HepG2 (cell line): Measurements from ENCODE around the gene TBCD. TPM values are rescaled to one million over a fixed set of nuclear protein-coding genes. Genes with fewer than 3 reads are reported as not detected.

Experiments
- ATAC-seq: fragments of 200-7000 bp; cut with Tn5 transposase; 3 replicates; pipeline ENCODE4 v1.9.1; 2020; ENCODE audit warnings: mild to moderate bottlenecking, moderate library complexity
- BruUV-seq: library from RNA; stranded (reverse); fragments of 400-500 nt; replicated peaks from 2 replicates; lab custom pipeline; 2021; lab: Mats Ljungman, UMichigan
- CTCF ChIA-PET: fragments of 300-600 bp; formaldehyde crosslinking; extraction: SDS; loops from one replicate; lab custom pipeline; 2021; ENCODE audit warnings: low total read pairs, inconsistent platforms, low intra/inter-chr PET ratio; lab: Yijun Ruan, JAX
- POLR2A ChIA-PET: fragments of 350-600 bp; sonication (Branson Sonifier 250); formaldehyde crosslinking; loops from one replicate; lab custom pipeline; 2020; ENCODE audit warnings: antibody characterized with exemption, inconsistent platforms; lab: Yijun Ruan, JAX
- DNase-seq: peaks from one replicate; pipeline ENCODE4 v3.0.0-alpha.2; 2015; ENCODE audit warnings: low spot score
- FAIRE-seq: peaks from 3 replicates; lab custom pipeline; 2011; peaks lifted over from hg19 to GRCh38; lab: Jason Lieb, UNC
- H2AFZ ChIP-seq: one replicate; pipeline ENCODE4 v1.6.1; 2011; ENCODE audit warnings: low read length, inconsistent platforms
- H3K27ac ChIP-seq: fragments of 300-600 bp; 3 replicates; pipeline ENCODE4 v1.8.0; 2011; ENCODE audit warnings: mixed run types, mild to moderate bottlenecking, mixed read lengths, low read length, inconsistent platforms; ENCODE audit not compliant: insufficient read depth; ENCODE audit errors: extremely low read length
- H3K27me3 ChIP-seq, 2 experiments: fragments of 200-600 bp in 1 of 2; 2 replicates in 1 of 2; 3 replicates in 1 of 2; pipeline versions ENCODE4 v1.6.0 to v1.8.0; 2011; ENCODE audit warnings: low read length in 2 of 2, mild to moderate bottlenecking in 2 of 2, moderate library complexity in 2 of 2, inconsistent platforms in 1 of 2; ENCODE audit not compliant: insufficient read depth in 2 of 2, control insufficient read depth in 1 of 2
- H3K36me3 ChIP-seq, 2 experiments: fragments of 200-600 bp in 1 of 2; replicated peaks in 1 of 2; 2 replicates in 1 of 2; 3 replicates in 1 of 2; pipeline versions ENCODE4 v1.5.1 to v1.8.0; 2011; ENCODE audit warnings: low read length in 2 of 2, inconsistent platforms in 1 of 2; ENCODE audit not compliant: insufficient read depth in 2 of 2, control insufficient read depth in 1 of 2
- H3K4me1 ChIP-seq: 2 replicates; pipeline ENCODE4 v1.5.1; 2012; ENCODE audit warnings: low read length, inconsistent platforms; ENCODE audit not compliant: insufficient read depth
- H3K4me2 ChIP-seq: 2 replicates; pipeline ENCODE4 v1.6.0; 2011; ENCODE audit warnings: low read depth, low read length, inconsistent platforms
- H3K4me3 ChIP-seq, 3 experiments: fragments of 200-600 bp in 1 of 3; sonication (generic), shearing (Covaris generic) in 1 of 3; replicated peaks in 1 of 3; 2 replicates each; pipeline ENCODE4 v1.5.1; 2011 to 2016; ENCODE audit warnings: low read length in 3 of 3, inconsistent platforms in 2 of 3, low read depth in 2 of 3, mild to moderate bottlenecking in 2 of 3, control low read depth in 1 of 3, mixed read lengths in 1 of 3; ENCODE audit not compliant: insufficient read depth in 1 of 3
- H3K79me2 ChIP-seq: one replicate; pipeline ENCODE4 v1.6.1; 2011; ENCODE audit warnings: low read length, inconsistent platforms; ENCODE audit not compliant: insufficient read depth
- H3K9ac ChIP-seq: 2 replicates; pipeline ENCODE4 v1.6.0; 2011; ENCODE audit warnings: mild to moderate bottlenecking, low read depth, low read length, inconsistent platforms; ENCODE audit not compliant: insufficient read depth
- H3K9me3 ChIP-seq: 2 replicates; pipeline ENCODE4 v1.5.1; 2012; ENCODE audit warnings: mild to moderate bottlenecking, low read length
- H4K20me1 ChIP-seq: 2 replicates; pipeline ENCODE4 v1.6.0; 2011; ENCODE audit warnings: inconsistent platforms, mild to moderate bottlenecking, low read length, moderate library complexity; ENCODE audit not compliant: insufficient read depth
- AGO2 ChIP-seq: fragments of 200-400 bp; formaldehyde crosslinking; optimal IDR thresholded peaks from 2 replicates; pipeline ENCODE3; 2017; ENCODE audit warnings: mild to moderate bottlenecking, low read depth, low read length, moderate library complexity
- CENPBD1 ChIP-seq: sonication (generic); formaldehyde crosslinking; IDR thresholded peaks from 2 replicates; pipeline ENCODE4 v1.8.0; 2022; ENCODE audit warnings: missing genetic modification reagents, low read depth, mild to moderate bottlenecking, borderline replicate concordance
- CHD4 ChIP-seq: fragments of 200-600 bp; sonication (generic); IDR thresholded peaks from 2 replicates; pipeline ENCODE4 v1.7.0; 2017; ENCODE audit warnings: mild to moderate bottlenecking, low read length, borderline replicate concordance
- FOXA3 ChIP-seq: IDR thresholded peaks from 2 replicates; pipeline ENCODE4 v1.6.1; 2016; ENCODE audit warnings: missing genetic modification reagents, missing compliant biosample characterization
- MBD4 ChIP-seq: IDR thresholded peaks from 2 replicates; pipeline ENCODE4 v1.6.1; 2012; ENCODE audit warnings: low read length, inconsistent platforms, borderline replicate concordance
- MNT ChIP-seq: fragments of 450-650 bp; IDR thresholded peaks from 2 replicates; pipeline ENCODE4 v1.6.1; 2016
- MZF1 ChIP-seq: sonication (generic); formaldehyde crosslinking; IDR thresholded peaks from 2 replicates; pipeline ENCODE4 v1.8.1; 2023; ENCODE audit warnings: mild to moderate bottlenecking, missing genetic modification reagents, borderline replicate concordance
- NR1H2 ChIP-seq: sonication (generic); formaldehyde crosslinking; IDR thresholded peaks from 2 replicates; pipeline ENCODE4 v1.8.1; 2022; ENCODE audit warnings: low read depth, missing genetic modification reagents, borderline replicate concordance
- ZNF639 ChIP-seq: conservative IDR thresholded peaks from 2 replicates; pipeline ENCODE4 v1.6.1; 2018; ENCODE audit warnings: missing genetic modification reagents
- WGBS: methylation state at CpG from one replicate; pipeline ENCODE4 v1.1.6; 2017; ENCODE audit warnings: low lambda C conversion rate; 5-methylcytosine and 5-hydroxymethylcytosine counted together
- in situ Hi-C: cut with HindIII; loops from 2 replicates; pipeline ENCODE4 v1.10.0; 2017; ENCODE audit warnings: low pct_unique_long_range_greater_than_20kb; ENCODE audit not compliant: extremely low pct_ligation_motif_present
- intact Hi-C: fragments of 100-400 bp; cut with micrococcal nuclease; formaldehyde crosslinking; loops from one replicate; pipeline ENCODE4 v1.10.0; 2022; ENCODE audit not compliant: unreplicated experiment
- polyA plus RNA-seq, 8 experiments: library from polyadenylated mRNA; depleted of rRNA in 3 of 8; stranded (reverse) in 7 of 8; unstranded in 1 of 8; fragments of >200 nt; fragmentation: Illumina TruSeq in 4 of 8; extraction: Trizol in 4 of 8; gene quantifications; 2 replicates each; pipeline versions ENCODE4 v1.2.1 to v1.2.3, GENCODE V29; 2011 to 2016; ENCODE audit warnings: low read depth in 4 of 8, missing spikeins in 1 of 8, mixed read lengths in 1 of 8; ENCODE audit not compliant: insufficient read depth in 1 of 8
- total RNA-seq, 5 experiments: library from RNA; depleted of rRNA; stranded (reverse); fragments of >200 nt; fragmentation: Illumina TruSeq; extraction: Trizol; gene quantifications; 2 replicates each; pipeline ENCODE4 v1.2.3, GENCODE V29; 2016; ENCODE audit warnings: low read depth in 1 of 5
- TF ChIP-seq, protein P1 (sequence below): sonication (generic); formaldehyde crosslinking; conservative IDR thresholded peaks from 2 replicates; pipeline ENCODE4 v1.5.0; 2020; ENCODE audit warnings: missing genetic modification reagents
- TF ChIP-seq, protein P2 (sequence below): sonication (generic); formaldehyde crosslinking; IDR thresholded peaks from 2 replicates; pipeline ENCODE4 v1.4.0; 2020; ENCODE audit warnings: missing genetic modification reagents

TBCD gene
- total and polyA plus RNA-seq, 2 of the 13 experiments (the other 11 are each of a cell fraction or from before 2014, with no cell fraction given) = 33.9 to 54.8 TPM

- Histone ChIP-seq H3K9me3 (no peaks in the 10 kb centered on the region), H2AFZ (no peak overlapping the region), H3K9ac (no peak overlapping the region), H3K79me2 (no peaks in the 10 kb centered on the region), H3K36me3 (peaks cover 16 to 63% of the 10 kb centered on the region in 2 experiments), H3K4me2 (no peak overlapping the region), H3K27me3 (no peaks in the 10 kb centered on the region), H3K27ac (no peak overlapping the region), H3K4me1 (no peaks in the 10 kb centered on the region)
- intact Hi-C loops = no loop called here
- ChIA-PET CTCF (no interaction called here), POLR2A (no interaction called here)
- BruUV-seq = no TSS peak
- 97% methylated on average over 26 of the region's 27 CpGs for WGBS
- no peak for DNase-seq
- FAIRE-seq = no peak
- ATAC-seq = no peak
- in situ Hi-C loops = no loop called here
- TF ChIP-seq AGO2 = peak; percentile 14
- TF ChIP-seq MBD4 = no peak
- TF ChIP-seq, all 625 proteins: peak for 1
- H3K4me3 ChIP-seq = no peak overlapping the region
- no peaks in the 10 kb centered on the region for H4K20me1 ChIP-seq
These were observed 184.3 kb downstream of the TBCD start for GRCh38 chr17:82935966-82936767.

DNA sequence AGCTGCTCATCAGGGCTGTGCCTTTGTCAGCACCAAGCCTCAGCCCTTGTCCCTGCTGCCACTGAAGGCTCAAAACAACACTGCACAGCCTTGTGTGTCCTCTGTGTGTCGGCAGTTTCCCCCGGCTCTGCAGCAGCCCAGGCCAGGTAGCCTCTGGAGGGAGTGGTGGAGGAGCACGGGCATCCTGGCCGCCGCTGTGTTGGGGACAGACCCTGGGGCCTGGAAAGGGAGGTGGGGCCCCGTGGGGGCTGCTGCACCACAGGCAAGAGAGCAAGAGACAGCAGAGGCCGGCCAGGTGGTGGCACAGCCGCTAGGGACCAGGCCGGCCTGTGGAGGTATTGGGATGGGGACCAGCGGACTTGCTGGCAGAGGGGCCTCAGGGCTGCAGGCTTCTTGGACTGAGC is 184.9 kb downstream of the TBCD start:
- 92% methylated on average over 7 of the region's 10 CpGs for WGBS
- no peak overlapping the region for H3K4me3 ChIP-seq
- H4K20me1 ChIP-seq = no peaks in the 10 kb centered on the region
- POLR2A ChIA-PET = no interaction called here
- H3K4me2 ChIP-seq = no peak overlapping the region
- H3K79me2 ChIP-seq = no peaks in the 10 kb centered on the region
- DNase-seq (no peak), FAIRE-seq (no peak), ATAC-seq (no peak)
- intact Hi-C loops (no loop called here), in situ Hi-C loops (no loop called here)
- peaks cover 14 to 68% of the 10 kb centered on the region in 2 experiments for H3K36me3 ChIP-seq
- no peaks in the 10 kb centered on the region for H3K9me3 ChIP-seq
- H3K27ac ChIP-seq = no peak overlapping the region
- no peak overlapping the region for H3K9ac ChIP-seq
- no peaks in the 10 kb centered on the region for H3K27me3 ChIP-seq
- H2AFZ ChIP-seq = no peak overlapping the region
- H3K4me1 ChIP-seq = no peaks in the 10 kb centered on the region
- BruUV-seq = no TSS peak
- CTCF ChIA-PET = no interaction called here
- TF ChIP-seq ZNF639 (CRISPR knock-in tag) (no peak), MNT (no peak), MZF1 (CRISPR knock-in tag) (no peak), CENPBD1 (no peak), CHD4 (no peak), FOXA3 (CRISPR knock-in tag) (no peak), NR1H2 (CRISPR knock-in tag) (no peak)
- TF ChIP-seq, protein P1, sequence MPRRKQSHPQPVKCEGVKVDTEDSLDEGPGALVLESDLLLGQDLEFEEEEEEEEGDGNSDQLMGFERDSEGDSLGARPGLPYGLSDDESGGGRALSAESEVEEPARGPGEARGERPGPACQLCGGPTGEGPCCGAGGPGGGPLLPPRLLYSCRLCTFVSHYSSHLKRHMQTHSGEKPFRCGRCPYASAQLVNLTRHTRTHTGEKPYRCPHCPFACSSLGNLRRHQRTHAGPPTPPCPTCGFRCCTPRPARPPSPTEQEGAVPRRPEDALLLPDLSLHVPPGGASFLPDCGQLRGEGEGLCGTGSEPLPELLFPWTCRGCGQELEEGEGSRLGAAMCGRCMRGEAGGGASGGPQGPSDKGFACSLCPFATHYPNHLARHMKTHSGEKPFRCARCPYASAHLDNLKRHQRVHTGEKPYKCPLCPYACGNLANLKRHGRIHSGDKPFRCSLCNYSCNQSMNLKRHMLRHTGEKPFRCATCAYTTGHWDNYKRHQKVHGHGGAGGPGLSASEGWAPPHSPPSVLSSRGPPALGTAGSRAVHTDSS = no peak
- TF ChIP-seq, protein P2, sequence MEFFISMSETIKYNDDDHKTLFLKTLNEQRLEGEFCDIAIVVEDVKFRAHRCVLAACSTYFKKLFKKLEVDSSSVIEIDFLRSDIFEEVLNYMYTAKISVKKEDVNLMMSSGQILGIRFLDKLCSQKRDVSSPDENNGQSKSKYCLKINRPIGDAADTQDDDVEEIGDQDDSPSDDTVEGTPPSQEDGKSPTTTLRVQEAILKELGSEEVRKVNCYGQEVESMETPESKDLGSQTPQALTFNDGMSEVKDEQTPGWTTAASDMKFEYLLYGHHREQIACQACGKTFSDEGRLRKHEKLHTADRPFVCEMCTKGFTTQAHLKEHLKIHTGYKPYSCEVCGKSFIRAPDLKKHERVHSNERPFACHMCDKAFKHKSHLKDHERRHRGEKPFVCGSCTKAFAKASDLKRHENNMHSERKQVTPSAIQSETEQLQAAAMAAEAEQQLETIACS (CRISPR knock-in tag) = no peak
